ENCODE data around the gene ZSWIM6.

ZSWIM6 gene

DNA sequence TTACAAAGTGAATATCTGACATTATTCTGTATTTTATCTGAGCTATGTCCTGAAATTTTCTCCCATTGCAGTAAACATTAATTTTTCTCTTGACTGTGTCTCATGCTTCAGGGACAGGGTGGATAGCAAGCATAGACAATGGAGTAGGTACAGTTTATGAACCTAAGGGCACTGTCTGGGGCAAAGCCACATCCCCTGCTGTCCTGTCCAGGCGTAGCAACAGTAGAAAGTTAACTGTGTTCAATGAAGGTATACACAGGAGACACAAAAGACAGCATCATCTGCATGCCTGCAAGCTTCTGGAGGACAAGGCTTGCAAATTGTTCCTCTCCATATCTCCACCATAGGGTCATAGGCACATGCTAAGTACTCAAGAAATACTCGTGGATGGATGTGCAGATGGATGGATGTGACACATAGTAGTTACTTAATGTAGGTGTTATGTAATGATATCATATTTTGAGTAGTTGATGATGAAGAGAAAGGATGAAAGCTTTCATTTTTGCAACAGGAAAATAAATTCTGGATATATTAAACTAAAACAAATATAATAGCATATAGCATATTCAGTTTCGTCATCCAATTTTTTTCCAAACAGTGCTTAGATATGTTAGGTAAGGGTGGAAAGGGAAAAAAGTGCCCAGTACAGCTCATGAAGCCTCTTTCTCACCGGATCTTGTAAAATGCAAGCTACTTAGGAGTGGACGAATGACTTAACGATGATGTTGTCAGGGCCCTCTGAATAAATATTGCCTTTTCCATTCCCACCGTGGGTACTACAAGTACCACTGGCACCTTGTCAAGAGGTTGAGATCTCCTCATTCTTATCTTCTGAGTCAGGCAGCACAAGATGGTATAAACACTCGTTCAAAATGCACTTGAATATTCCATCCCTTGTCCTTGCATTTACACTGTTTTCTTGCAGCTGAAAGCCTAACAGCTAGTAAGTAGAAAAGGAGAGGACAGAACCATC is 19.9 kb upstream of the ZSWIM6 start:
- ChIA-PET CTCF (interaction anchor here (1.0 to 1.5 kb wide), 4 partner anchors 10 to 44 kb away, joined by 3 to 5 read pairs (median 4); no protein-coding TSS in a partner anchor), POLR2A (interaction anchor here (0.6 kb wide), 1 partner anchor 27 kb away, joined by 3 read pairs; no protein-coding TSS in a partner anchor)
- DNase-seq: no peak
- no peak overlapping the region for H3K27ac ChIP-seq (ENCODE audit: insufficient read depth in 1 of 2, low read depth in 1 of 2, low read length in 2 of 2, poor library complexity in 1 of 2, severe bottlenecking in 2 of 2)
- no peaks in the 10 kb centered on the region for H3K27me3 ChIP-seq (replicated peaks in 2 of 5; ENCODE audit: control insufficient read depth in 4 of 5, insufficient read depth in 5 of 5, low read length in 4 of 5)
- H3K9me3 ChIP-seq (ENCODE audit: control extremely low read depth in 1 of 5, control insufficient read depth in 4 of 5, insufficient read depth in 2 of 5, low read depth in 1 of 5, low read length in 4 of 5): no peaks in the 10 kb centered on the region
- H3K36me3 ChIP-seq (ENCODE audit: control insufficient read depth in 4 of 4, insufficient read depth in 4 of 4, low read length in 3 of 4): no peaks in the 10 kb centered on the region
- 91% methylated on average over 5 of the region's 8 CpGs for WGBS (ENCODE audit: insufficient coverage)
- peaks cover 5 to 19% (median 12%) of the 10 kb centered on the region in 4 experiments for H3K4me1 ChIP-seq (ENCODE audit: control extremely low read depth in 1 of 4, control insufficient read depth in 4 of 4, insufficient read depth in 4 of 4, low read length in 3 of 4)
- H3K4me3 ChIP-seq (ENCODE audit: control insufficient read depth in 1 of 7, extremely low read depth in 1 of 7, insufficient read depth in 4 of 7, low read depth in 2 of 7, low read length in 6 of 7): no peak overlapping the region

DNA sequence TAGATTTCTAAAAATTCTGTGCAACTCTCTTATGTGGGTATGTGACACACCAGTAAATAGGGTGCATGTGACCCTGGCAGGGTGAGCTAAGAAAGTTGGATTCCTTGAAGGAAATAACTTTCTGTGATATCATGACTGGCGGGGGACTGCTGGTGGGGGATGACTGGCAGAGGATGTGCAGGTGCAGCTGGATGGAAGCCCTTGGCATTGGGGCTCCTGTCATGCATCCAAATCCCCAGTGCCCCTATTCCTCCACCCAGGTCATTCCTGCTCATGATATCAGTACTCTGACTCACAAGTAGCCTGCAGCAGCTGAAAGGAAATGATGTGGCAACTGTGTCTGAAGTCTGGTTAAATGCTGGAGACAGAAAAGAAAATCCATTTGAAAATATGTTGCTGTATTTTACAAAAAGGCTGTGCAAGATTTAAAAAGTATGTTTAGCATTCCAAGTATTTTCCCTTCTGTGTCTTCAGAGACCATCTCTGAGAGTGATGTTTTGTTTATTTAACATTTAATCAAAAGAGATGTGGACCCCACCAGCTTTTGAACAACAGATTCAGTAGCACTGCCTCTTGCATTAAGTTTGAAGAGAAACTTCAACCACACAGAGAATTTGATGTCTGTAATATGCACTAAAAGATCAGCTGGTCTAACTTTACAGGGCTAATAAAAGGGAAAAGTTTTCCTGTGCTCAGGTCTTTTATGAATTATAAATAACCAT is 17.9 kb upstream of the ZSWIM6 start:
- Histone ChIP-seq H3K9me3 (ENCODE audit: control extremely low read depth in 1 of 5, control insufficient read depth in 4 of 5, insufficient read depth in 2 of 5, low read depth in 1 of 5, low read length in 4 of 5) (no peaks in the 10 kb centered on the region), H3K4me1 (ENCODE audit: control extremely low read depth in 1 of 4, control insufficient read depth in 4 of 4, insufficient read depth in 4 of 4, low read length in 3 of 4) (peaks cover 9 to 27% (median 16%) of the 10 kb centered on the region in 4 experiments), H3K27me3 (replicated peaks in 2 of 5; ENCODE audit: control insufficient read depth in 4 of 5, insufficient read depth in 5 of 5, low read length in 4 of 5) (no peaks in the 10 kb centered on the region), H3K27ac (ENCODE audit: insufficient read depth in 1 of 2, low read depth in 1 of 2, low read length in 2 of 2, poor library complexity in 1 of 2, severe bottlenecking in 2 of 2) (peak overlapping the region in 1 of 2 experiments; percentile 65), H3K36me3 (ENCODE audit: control insufficient read depth in 4 of 4, insufficient read depth in 4 of 4, low read length in 3 of 4) (no peaks in the 10 kb centered on the region), H3K4me3 (ENCODE audit: control insufficient read depth in 1 of 7, extremely low read depth in 1 of 7, insufficient read depth in 4 of 7, low read depth in 2 of 7, low read length in 6 of 7) (peak overlapping the region in 1 of 7 experiments; percentile 0)
- CTCF ChIA-PET: interaction anchor here (0.6 to 1.5 kb wide), 4 partner anchors 11 to 135 kb away, joined by 3 to 7 read pairs (median 3); no protein-coding TSS in a partner anchor
- peak; percentile 74 to 96 (median 93) for DNase-seq
- POLR2A ChIA-PET: interaction anchor here (1.2 to 2.1 kb wide), 2 partner anchors 15 to 17 kb away, joined by 3 to 15 read pairs; no protein-coding TSS in a partner anchor
- 0% methylated on average over 1 of the region's 1 CpG for WGBS (ENCODE audit: insufficient coverage)

DNA sequence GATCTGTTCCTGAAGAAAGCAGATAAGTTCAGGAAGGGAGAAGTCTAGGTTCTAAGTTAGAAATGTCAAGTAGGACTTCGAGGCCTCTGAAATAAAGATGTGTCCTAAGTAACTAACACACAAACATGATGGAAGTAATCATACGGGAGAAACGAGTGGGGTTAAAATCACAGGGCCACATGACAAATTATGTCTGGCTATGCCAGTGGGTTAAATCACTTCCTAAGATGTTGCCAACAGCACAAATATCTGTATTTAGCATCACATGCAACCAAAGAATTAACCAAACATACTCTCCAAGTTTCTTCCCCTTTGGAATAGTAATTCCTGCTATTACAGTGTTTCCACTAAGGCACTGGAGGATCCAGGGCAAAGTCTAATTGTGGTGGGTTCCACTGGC is 13.7 kb upstream of the ZSWIM6 start:
- Histone ChIP-seq H3K36me3 (ENCODE audit: control insufficient read depth in 4 of 4, insufficient read depth in 4 of 4, low read length in 3 of 4) (no peaks in the 10 kb centered on the region), H3K9me3 (ENCODE audit: control extremely low read depth in 1 of 5, control insufficient read depth in 4 of 5, insufficient read depth in 2 of 5, low read depth in 1 of 5, low read length in 4 of 5) (no peaks in the 10 kb centered on the region), H3K4me1 (ENCODE audit: control extremely low read depth in 1 of 4, control insufficient read depth in 4 of 4, insufficient read depth in 4 of 4, low read length in 3 of 4) (peaks cover 14 to 48% (median 36%) of the 10 kb centered on the region in 4 experiments), H3K27ac (ENCODE audit: insufficient read depth in 1 of 2, low read depth in 1 of 2, low read length in 2 of 2, poor library complexity in 1 of 2, severe bottlenecking in 2 of 2) (no peak overlapping the region), H3K27me3 (replicated peaks in 2 of 5; ENCODE audit: control insufficient read depth in 4 of 5, insufficient read depth in 5 of 5, low read length in 4 of 5) (no peaks in the 10 kb centered on the region), H3K4me3 (ENCODE audit: control insufficient read depth in 1 of 7, extremely low read depth in 1 of 7, insufficient read depth in 4 of 7, low read depth in 2 of 7, low read length in 6 of 7) (no peak overlapping the region)
- DNase-seq: no peak
- CTCF ChIA-PET: interaction anchor here (1.0 kb wide), 2 partner anchors 12 to 14 kb away, joined by 3 to 4 read pairs; no protein-coding TSS in a partner anchor
- POLR2A ChIA-PET: no interaction called here
- 65% methylated on average over 2 of the region's 3 CpGs for WGBS (ENCODE audit: insufficient coverage)

DNA sequence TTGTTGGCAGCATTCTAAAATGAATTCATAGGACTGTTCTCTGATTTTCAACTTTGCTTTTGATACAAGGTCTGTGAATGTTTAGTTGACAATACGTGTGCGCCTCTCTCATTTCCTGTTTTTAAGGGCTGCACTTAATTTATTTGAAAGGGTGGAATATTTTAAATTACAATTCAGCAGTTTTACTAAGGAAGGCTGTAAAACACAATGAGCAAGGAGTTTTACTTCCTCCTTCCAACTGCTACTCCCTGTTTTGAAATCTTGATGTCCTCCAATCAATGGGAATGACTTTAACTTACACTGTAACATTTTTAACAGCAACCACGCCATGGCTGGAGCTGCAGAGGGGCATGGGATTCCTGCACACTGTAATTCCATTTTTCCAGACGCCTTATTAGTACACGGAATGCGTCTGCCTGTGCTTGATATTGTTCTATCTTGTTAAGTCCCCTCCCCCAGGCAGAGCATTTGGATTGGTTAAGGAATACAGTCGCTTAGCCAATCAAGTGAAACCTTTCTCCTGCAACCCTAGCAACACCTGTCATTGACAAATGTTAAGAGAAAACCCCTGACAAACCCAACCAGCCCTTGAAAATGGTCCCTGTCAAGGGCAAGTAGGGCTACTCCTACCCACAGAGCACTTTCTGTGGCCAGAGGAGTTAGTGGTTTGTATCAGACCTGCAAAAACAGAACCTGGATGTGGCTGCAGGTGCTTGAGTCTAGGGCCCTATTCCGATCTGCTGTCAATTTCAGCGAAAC is 12.5 kb upstream of the ZSWIM6 start:
- Histone ChIP-seq H3K36me3 (ENCODE audit: control insufficient read depth in 4 of 4, insufficient read depth in 4 of 4, low read length in 3 of 4) (no peaks in the 10 kb centered on the region), H3K9me3 (ENCODE audit: control extremely low read depth in 1 of 5, control insufficient read depth in 4 of 5, insufficient read depth in 2 of 5, low read depth in 1 of 5, low read length in 4 of 5) (no peaks in the 10 kb centered on the region), H3K4me1 (ENCODE audit: control extremely low read depth in 1 of 4, control insufficient read depth in 4 of 4, insufficient read depth in 4 of 4, low read length in 3 of 4) (peaks cover 9 to 36% (median 28%) of the 10 kb centered on the region in 4 experiments), H3K27ac (ENCODE audit: insufficient read depth in 1 of 2, low read depth in 1 of 2, low read length in 2 of 2, poor library complexity in 1 of 2, severe bottlenecking in 2 of 2) (peak overlapping the region; percentile 71 to 82), H3K27me3 (replicated peaks in 2 of 5; ENCODE audit: control insufficient read depth in 4 of 5, insufficient read depth in 5 of 5, low read length in 4 of 5) (no peaks in the 10 kb centered on the region), H3K4me3 (ENCODE audit: control insufficient read depth in 1 of 7, extremely low read depth in 1 of 7, insufficient read depth in 4 of 7, low read depth in 2 of 7, low read length in 6 of 7) (peak overlapping the region in 5 of 7 experiments; percentile 8 to 61 (median 37))
- peak; percentile 67 to 92 (median 90) for DNase-seq
- CTCF ChIA-PET: interaction anchor here (0.5 to 1.8 kb wide), 4 partner anchors 10 to 139 kb away, joined by 3 to 10 read pairs (median 3); no protein-coding TSS in a partner anchor
- WGBS (ENCODE audit: insufficient coverage): 15% methylated on average over 4 of the region's 9 CpGs
- POLR2A ChIA-PET: no interaction called here

DNA sequence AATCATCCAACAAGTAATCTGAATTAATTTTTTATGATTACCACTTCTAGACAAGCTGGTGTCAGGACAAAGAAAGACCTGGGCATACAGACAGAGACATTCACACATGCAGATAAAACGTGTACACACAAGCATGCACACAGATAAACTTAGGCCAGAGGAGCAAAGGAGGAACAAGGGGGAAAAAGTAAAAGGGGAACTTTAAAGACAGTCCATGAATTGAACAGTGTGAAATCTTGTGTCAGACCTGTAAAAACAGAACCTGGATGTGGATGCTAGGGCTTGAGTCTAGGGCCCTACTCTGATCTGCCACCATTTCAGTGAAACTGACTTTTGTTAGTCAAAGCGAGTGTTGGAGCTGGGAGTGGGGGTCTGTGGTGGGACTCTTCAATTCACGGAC is 11.2 kb upstream of the ZSWIM6 start:
- ChIA-PET CTCF (interaction anchor here (0.8 to 1.8 kb wide), 7 partner anchors 8 to 266 kb away, joined by 3 to 10 read pairs (median 4); no protein-coding TSS in a partner anchor), POLR2A (interaction anchor here (0.7 kb wide), 1 partner anchor 10 kb away, joined by 3 read pairs; no protein-coding TSS in a partner anchor)
- Histone ChIP-seq H3K4me3 (ENCODE audit: control insufficient read depth in 1 of 7, extremely low read depth in 1 of 7, insufficient read depth in 4 of 7, low read depth in 2 of 7, low read length in 6 of 7) (no peak overlapping the region), H3K27me3 (replicated peaks in 2 of 5; ENCODE audit: control insufficient read depth in 4 of 5, insufficient read depth in 5 of 5, low read length in 4 of 5) (no peaks in the 10 kb centered on the region), H3K9me3 (ENCODE audit: control extremely low read depth in 1 of 5, control insufficient read depth in 4 of 5, insufficient read depth in 2 of 5, low read depth in 1 of 5, low read length in 4 of 5) (no peaks in the 10 kb centered on the region), H3K27ac (ENCODE audit: insufficient read depth in 1 of 2, low read depth in 1 of 2, low read length in 2 of 2, poor library complexity in 1 of 2, severe bottlenecking in 2 of 2) (no peak overlapping the region), H3K4me1 (ENCODE audit: control extremely low read depth in 1 of 4, control insufficient read depth in 4 of 4, insufficient read depth in 4 of 4, low read length in 3 of 4) (peaks cover 8 to 32% (median 26%) of the 10 kb centered on the region in 4 experiments), H3K36me3 (ENCODE audit: control insufficient read depth in 4 of 4, insufficient read depth in 4 of 4, low read length in 3 of 4) (no peaks in the 10 kb centered on the region)
- peak in 2 of 3 donors; percentile 63 to 70 for DNase-seq
- no CpG with 5 or more reads among the region's 3 CpGs for WGBS (ENCODE audit: insufficient coverage)

DNA sequence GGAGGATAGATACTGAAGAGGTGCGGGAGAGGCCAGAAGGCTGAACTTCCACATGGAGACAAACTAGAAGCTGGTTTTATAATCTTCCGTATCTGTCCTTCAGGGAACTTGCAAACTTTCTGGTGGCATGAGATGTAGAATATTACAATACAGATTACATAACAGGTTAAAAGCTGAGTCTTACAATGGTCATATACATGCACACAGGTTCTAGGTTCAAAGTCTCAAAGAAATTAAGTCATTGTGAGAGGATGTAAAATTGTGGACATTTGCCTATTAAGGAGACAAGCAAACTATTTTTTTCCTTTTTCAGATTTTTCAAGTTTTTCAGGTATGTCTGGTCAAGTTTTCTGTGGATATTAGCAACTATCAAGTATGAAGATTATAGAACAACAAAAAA is 10.4 kb upstream of the ZSWIM6 start:
- POLR2A ChIA-PET: no interaction called here
- no peak overlapping the region for H3K27ac ChIP-seq (ENCODE audit: insufficient read depth in 1 of 2, low read depth in 1 of 2, low read length in 2 of 2, poor library complexity in 1 of 2, severe bottlenecking in 2 of 2)
- H3K36me3 ChIP-seq (ENCODE audit: control insufficient read depth in 4 of 4, insufficient read depth in 4 of 4, low read length in 3 of 4): no peaks in the 10 kb centered on the region
- CTCF ChIA-PET: interaction anchor here (0.8 to 1.8 kb wide), 3 partner anchors 9 to 15 kb away, joined by 3 to 10 read pairs (median 3); no protein-coding TSS in a partner anchor
- H3K9me3 ChIP-seq (ENCODE audit: control extremely low read depth in 1 of 5, control insufficient read depth in 4 of 5, insufficient read depth in 2 of 5, low read depth in 1 of 5, low read length in 4 of 5): no peaks in the 10 kb centered on the region
- no peak overlapping the region for H3K4me3 ChIP-seq (ENCODE audit: control insufficient read depth in 1 of 7, extremely low read depth in 1 of 7, insufficient read depth in 4 of 7, low read depth in 2 of 7, low read length in 6 of 7)
- DNase-seq: no peak
- peaks cover 8 to 32% (median 26%) of the 10 kb centered on the region in 4 experiments for H3K4me1 ChIP-seq (ENCODE audit: control extremely low read depth in 1 of 4, control insufficient read depth in 4 of 4, insufficient read depth in 4 of 4, low read length in 3 of 4)
- no peaks in the 10 kb centered on the region for H3K27me3 ChIP-seq (replicated peaks in 2 of 5; ENCODE audit: control insufficient read depth in 4 of 5, insufficient read depth in 5 of 5, low read length in 4 of 5)
- 100% methylated on average over 1 of the region's 2 CpGs for WGBS (ENCODE audit: insufficient coverage)

All from common myeloid progenitor, CD34-positive (primary cell).